ENCODE data around the gene TIGD3.

Gene TIGD3

GRCh38 chr11:65373839-65374580, 19.5 kb downstream of the TIGD3 start:
- DNase-seq: no peak

GRCh38 chr11:65375012-65375411, 20.5 kb downstream of the TIGD3 start:
- no peak for DNase-seq

GRCh38 chr11:65376138-65376713, 21.7 kb downstream of the TIGD3 start:
- DNase-seq: no peak

- DNase-seq: no peak
Measured at GRCh38 chr11:65377036-65377435, 22.5 kb downstream of the TIGD3 start.

- DNase-seq: no peak
Measured at GRCh38 chr11:65377777-65378176, 23.2 kb downstream of the TIGD3 start.

- DNase-seq: no peak
Measured at GRCh38 chr11:65378208-65378927, 23.8 kb downstream of the TIGD3 start.

- DNase-seq: no peak
Measured at GRCh38 chr11:65378928-65379638, 24.5 kb downstream of the TIGD3 start.

- no peak for DNase-seq
Measured at GRCh38 chr11:65379698-65380459, 25.3 kb downstream of the TIGD3 start.

GRCh38 chr11:65380460-65381119, 26.0 kb downstream of the TIGD3 start:
- no peak for DNase-seq

GRCh38 chr11:65381716-65382032, 27.1 kb downstream of the TIGD3 start:
- peak; percentile 80 for DNase-seq

GRCh38 chr11:65382033-65382803, 27.7 kb downstream of the TIGD3 start, which contains the start of gene SLC25A45:
Gene SLC25A45, minus strand, starts transcription at chr11:65382646. Its CDS starts 695 bp downstream, at chr11:65381951.
- DNase-seq: peak; percentile 99

GRCh38 chr11:65382804-65383368, 28.3 kb downstream of the TIGD3 start:
- DNase-seq: no peak

GRCh38 chr11:65383778-65384177, 29.2 kb downstream of the TIGD3 start:
- no peak for DNase-seq

GRCh38 chr11:65384301-65384889, 29.8 kb downstream of the TIGD3 start:
- peak; percentile 46 for DNase-seq

GRCh38 chr11:65386307-65387140, 32.0 kb downstream of the TIGD3 start, which contains the start of gene FRMD8:
Gene FRMD8, plus strand, starts transcription at chr11:65386637. Its CDS starts 400 bp downstream, at chr11:65387037.
- DNase-seq: peak; percentile 80

- DNase-seq: no peak
Measured at GRCh38 chr11:65388731-65389130, 34.2 kb downstream of the TIGD3 start.

- no peak for DNase-seq
Measured at GRCh38 chr11:65389294-65389980, 34.9 kb downstream of the TIGD3 start.

All from fibroblast of skin of scalp (primary cell).